ENCODE data around the gene ANKS1B.

Gene ANKS1B

GRCh38 chr12:98896938-98897337 lies 1087.8 kb downstream of the ANKS1B start:
- DNase-seq: no peak

- no peak for DNase-seq
These were observed 1089.6 kb downstream of the ANKS1B start for GRCh38 chr12:98895086-98895651.

- no peak for DNase-seq
These were observed 1090.2 kb downstream of the ANKS1B start for GRCh38 chr12:98894412-98895085.

GRCh38 chr12:98893675-98894411 lies 1090.9 kb downstream of the ANKS1B start:
- DNase-seq: no peak

GRCh38 chr12:98893126-98893674 lies 1091.5 kb downstream of the ANKS1B start:
- no peak for DNase-seq

- DNase-seq: no peak
These were observed 1099.0 kb downstream of the ANKS1B start for GRCh38 chr12:98885778-98886177.

- DNase-seq: no peak
These were observed 1101.5 kb downstream of the ANKS1B start for GRCh38 chr12:98883231-98883630.

GRCh38 chr12:98882526-98882925 lies 1102.2 kb downstream of the ANKS1B start:
- DNase-seq: no peak

GRCh38 chr12:98873776-98874175 lies 1111.0 kb downstream of the ANKS1B start:
- DNase-seq: no peak

- DNase-seq: no peak
These were observed 1114.2 kb downstream of the ANKS1B start for GRCh38 chr12:98870504-98870903.

- DNase-seq: no peak
These were observed 1114.7 kb downstream of the ANKS1B start for GRCh38 chr12:98869886-98870503.

- DNase-seq: no peak
These were observed 1116.2 kb downstream of the ANKS1B start for GRCh38 chr12:98868538-98868937.

GRCh38 chr12:98868076-98868475 lies 1116.7 kb downstream of the ANKS1B start:
- no peak for DNase-seq

GRCh38 chr12:98864363-98864762 lies 1120.4 kb downstream of the ANKS1B start:
- DNase-seq: no peak

GRCh38 chr12:98863167-98863566 lies 1121.6 kb downstream of the ANKS1B start:
- DNase-seq: no peak

- DNase-seq: no peak
These were observed 1123.5 kb downstream of the ANKS1B start for GRCh38 chr12:98861251-98861650.

- DNase-seq: no peak
These were observed 1127.7 kb downstream of the ANKS1B start for GRCh38 chr12:98856897-98857540.

GRCh38 chr12:98852181-98852580 lies 1132.6 kb downstream of the ANKS1B start:
- no peak for DNase-seq

GRCh38 chr12:98847242-98847641 lies 1137.5 kb downstream of the ANKS1B start:
- no peak for DNase-seq

GRCh38 chr12:98845957-98846356 lies 1138.8 kb downstream of the ANKS1B start:
- no peak for DNase-seq

- no peak for DNase-seq
These were observed 1144.4 kb downstream of the ANKS1B start for GRCh38 chr12:98840325-98840724.

- no peak for DNase-seq
These were observed 1146.5 kb downstream of the ANKS1B start for GRCh38 chr12:98838231-98838647.
